CD4-positive, alpha-beta memory T cell (primary cell): Measurements from ENCODE around the gene DACH1. TPM values are rescaled to one million over a fixed set of nuclear protein-coding genes. Genes with fewer than 3 reads are reported as not detected.

Source experiments
- CTCF ChIA-PET: fragments of 350-600 bp; sonication (Branson Sonifier 250); formaldehyde crosslinking; loops from one replicate; lab custom pipeline; 2021; ENCODE audit warnings: inconsistent platforms; ENCODE audit not compliant: partially characterized antibody; lab: Charles Lee
- POLR2A ChIA-PET: fragments of 350-600 bp; sonication (Branson Sonifier 250); formaldehyde crosslinking; loops from one replicate; lab custom pipeline; 2021; ENCODE audit not compliant: partially characterized antibody; lab: Charles Lee
- DNase-seq, 5 donors: peaks; one replicate each; pipeline versions ENCODE4 v3.0.0 to v3.0.0-alpha.2; 2020 to 2022; ENCODE audit warnings: mixed read lengths in 1 of 5
- H3K27ac ChIP-seq: one replicate; pipeline ENCODE4 v1.7.0; 2013; ENCODE audit warnings: low read depth, low read length
- H3K27me3 ChIP-seq: 2 replicates; pipeline ENCODE4 v1.7.0; 2013; ENCODE audit warnings: mild to moderate bottlenecking, low read length, moderate library complexity; ENCODE audit not compliant: insufficient read depth
- H3K36me3 ChIP-seq: 2 replicates; pipeline ENCODE4 v1.7.0; 2013; ENCODE audit warnings: mild to moderate bottlenecking, low read length, moderate library complexity; ENCODE audit not compliant: insufficient read depth
- H3K4me1 ChIP-seq: 2 replicates; pipeline ENCODE4 v1.7.0; 2013; ENCODE audit warnings: mild to moderate bottlenecking, low read length, moderate library complexity; ENCODE audit not compliant: insufficient read depth
- H3K4me3 ChIP-seq, 2 donors: one replicate each; pipeline ENCODE4 v1.7.0; 2013; ENCODE audit warnings: low read length in 2 of 2, mild to moderate bottlenecking in 1 of 2
- H3K9me3 ChIP-seq, 2 donors: one replicate each; pipeline ENCODE4 v1.7.0; 2013; ENCODE audit warnings: low read length in 2 of 2, control low read depth in 1 of 2; ENCODE audit not compliant: control insufficient read depth in 1 of 2
- H3K27ac Mint-ChIP-seq, 7 donors: one replicate each; pipeline ENCODE4 v1.8.0; 2020 to 2021; ENCODE audit warnings: mixed read lengths in 7 of 7, mild to moderate bottlenecking in 6 of 7, inconsistent platforms in 3 of 7, moderate library complexity in 3 of 7
- H3K27me3 Mint-ChIP-seq, 2 donors: one replicate each; pipeline ENCODE4 v1.8.0; 2020 to 2021; ENCODE audit warnings: mixed read lengths in 2 of 2
- H3K36me3 Mint-ChIP-seq, 2 donors: one replicate each; pipeline ENCODE4 v1.8.0; 2020 to 2021; ENCODE audit warnings: mixed read lengths in 2 of 2, inconsistent platforms in 1 of 2, mild to moderate bottlenecking in 1 of 2
- H3K4me1 Mint-ChIP-seq, 4 donors: one replicate each; pipeline ENCODE4 v1.8.0; 2020 to 2021; ENCODE audit warnings: mixed read lengths in 4 of 4, mild to moderate bottlenecking in 1 of 4
- H3K4me3 Mint-ChIP-seq, 8 donors: one replicate each; pipeline ENCODE4 v1.8.0; 2020 to 2021; ENCODE audit warnings: mixed read lengths in 8 of 8, mild to moderate bottlenecking in 7 of 8, moderate library complexity in 6 of 8, inconsistent platforms in 3 of 8
- H3K9me3 Mint-ChIP-seq, 8 donors: one replicate each; pipeline ENCODE4 v1.8.0; 2020 to 2021; ENCODE audit warnings: mixed read lengths in 8 of 8, mild to moderate bottlenecking in 5 of 8, inconsistent platforms in 3 of 8, moderate library complexity in 1 of 8
- intact Hi-C: fragments of 100-400 bp; cut with micrococcal nuclease; formaldehyde crosslinking; loops from one replicate; pipeline ENCODE4 v1.15.1; 2023
- polyA plus RNA-seq, 2 donors: library from polyadenylated mRNA; unstranded; fragments of 300-500 nt; fragmentation: Illumina TruSeq; gene quantifications; one replicate each; pipeline ENCODE4 v1.2.3, GENCODE V29; 2021
- total RNA-seq, 2 experiments: library from RNA; stranded (reverse); gene quantifications; one replicate each; pipeline ENCODE4 v1.2.3, GENCODE V29; 2021

DACH1 gene
- total and polyA plus RNA-seq, 4 experiments from 2014 or later = not detected

DNA sequence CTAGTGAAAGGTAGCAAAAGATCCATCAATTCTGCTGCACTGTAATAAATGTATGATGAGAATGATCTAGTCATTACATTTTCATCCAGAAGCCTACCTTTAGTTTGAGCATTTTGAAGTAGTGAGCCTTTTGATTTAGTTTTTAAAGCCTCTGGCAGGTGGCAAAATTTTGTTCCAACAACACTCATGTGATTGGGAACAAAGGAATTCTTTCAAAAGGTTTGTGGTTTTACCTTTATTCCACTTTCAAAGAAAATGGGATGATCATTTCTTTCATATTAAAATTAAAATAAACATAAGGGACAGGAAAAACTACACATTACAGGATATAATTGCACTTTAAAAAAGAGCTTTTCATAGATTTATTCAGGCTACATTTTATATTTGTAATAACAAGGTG, 260.2 kb downstream of the DACH1 start:
- CTCF ChIA-PET = no interaction called here

DNA sequence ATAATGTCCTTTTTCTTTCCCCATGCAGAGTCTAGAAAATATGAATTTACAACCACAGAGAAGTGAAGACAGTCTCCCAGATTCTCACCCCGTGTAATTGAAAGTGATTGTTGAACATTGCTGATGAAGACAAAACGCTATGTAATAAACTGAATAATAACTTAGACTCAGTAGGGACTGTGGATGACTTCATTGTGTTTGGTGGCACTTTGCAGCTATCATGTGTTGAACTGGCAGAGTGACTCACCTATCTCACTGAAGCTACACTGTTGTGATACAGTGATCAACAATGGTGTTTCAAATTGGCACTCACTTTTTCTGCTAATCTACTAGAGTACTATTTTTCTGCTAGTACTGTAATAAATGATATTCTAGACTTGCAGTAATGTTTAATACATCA, 261.3 kb downstream of the DACH1 start:
- ChIA-PET CTCF (no interaction called here), POLR2A (no interaction called here)
- Histone ChIP-seq H3K27me3 (no peaks in the 10 kb centered on the region), H3K4me1 (no peaks in the 10 kb centered on the region), H3K9me3 (no peaks in the 10 kb centered on the region), H3K4me3 (no peak overlapping the region), H3K27ac (no peak overlapping the region), H3K36me3 (no peaks in the 10 kb centered on the region)
- Mint-ChIP-seq H3K9me3 (no peaks in the 10 kb centered on the region), H3K27ac (no peak overlapping the region), H3K4me1 (no peaks in the 10 kb centered on the region), H3K27me3 (no peaks in the 10 kb centered on the region), H3K4me3 (no peak overlapping the region), H3K36me3 (no peaks in the 10 kb centered on the region)
- intact Hi-C loops = no loop called here
- no peak for DNase-seq

More for the DNA sequence above, 260.2 kb downstream of the DACH1 start:
- H3K36me3 ChIP-seq = no peaks in the 10 kb centered on the region
- no peak overlapping the region for H3K27ac ChIP-seq
- H3K27ac Mint-ChIP-seq = no peak overlapping the region
- no peak overlapping the region for H3K4me3 ChIP-seq
- no peaks in the 10 kb centered on the region for H3K27me3 Mint-ChIP-seq
- no peak for DNase-seq
- H3K4me3 Mint-ChIP-seq = no peak overlapping the region
- H3K9me3 Mint-ChIP-seq = peaks cover 0 to 2% (median 0%) of the 10 kb centered on the region in 8 donors
- H3K27me3 ChIP-seq = no peaks in the 10 kb centered on the region
- POLR2A ChIA-PET = no interaction called here
- no peaks in the 10 kb centered on the region for H3K4me1 ChIP-seq
- intact Hi-C loops = no loop called here
- H3K9me3 ChIP-seq = no peaks in the 10 kb centered on the region
- H3K4me1 Mint-ChIP-seq = no peaks in the 10 kb centered on the region
- no peaks in the 10 kb centered on the region for H3K36me3 Mint-ChIP-seq

DNA sequence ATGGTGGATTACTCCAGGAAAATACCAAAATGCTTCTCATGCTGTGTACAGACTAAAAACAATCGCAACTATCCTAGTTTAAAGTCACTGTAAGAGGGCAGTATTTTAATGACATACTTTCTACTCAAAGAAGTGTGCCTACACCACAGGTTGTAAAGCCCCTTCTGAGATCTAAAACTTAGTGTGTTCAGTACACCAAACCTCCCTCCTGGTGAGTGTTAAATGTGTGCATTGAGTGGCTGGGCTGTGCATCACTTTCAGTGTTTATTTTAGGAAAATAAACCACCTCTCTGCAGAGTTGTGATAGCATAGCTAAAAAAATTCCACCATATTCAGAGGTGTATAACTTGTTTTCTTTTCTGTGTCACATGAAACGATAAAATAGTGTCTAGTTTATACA, 263.7 kb downstream of the DACH1 start:
- intact Hi-C loops = no loop called here

DNA sequence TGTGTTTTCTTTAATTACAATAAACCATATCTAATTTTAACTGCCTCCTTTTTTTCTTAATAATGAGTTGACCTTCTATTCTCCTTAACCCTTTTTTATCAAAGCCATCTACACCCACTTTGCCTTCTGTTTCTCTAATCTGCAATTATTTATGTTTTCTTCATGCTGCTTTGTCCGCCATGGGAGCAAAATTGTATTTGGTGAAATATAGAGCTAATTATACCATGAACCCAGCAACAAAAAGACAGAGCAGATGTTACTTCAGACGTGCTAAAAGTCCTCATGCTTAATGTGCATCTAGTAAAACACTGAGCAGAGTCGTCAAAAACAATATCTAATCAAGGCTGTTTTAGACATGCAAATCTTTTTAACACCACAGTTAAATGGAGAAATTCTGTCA, 264.7 kb downstream of the DACH1 start:
- DNase-seq = no peak
- Mint-ChIP-seq H3K36me3 (no peaks in the 10 kb centered on the region), H3K27ac (no peak overlapping the region), H3K4me3 (no peak overlapping the region), H3K27me3 (no peaks in the 10 kb centered on the region), H3K9me3 (peaks cover 0 to 2% (median 0%) of the 10 kb centered on the region in 8 donors), H3K4me1 (no peaks in the 10 kb centered on the region)
- H3K27ac ChIP-seq = no peak overlapping the region
- no peaks in the 10 kb centered on the region for H3K36me3 ChIP-seq
- no peaks in the 10 kb centered on the region for H3K9me3 ChIP-seq
- no peaks in the 10 kb centered on the region for H3K4me1 ChIP-seq
- H3K27me3 ChIP-seq = no peaks in the 10 kb centered on the region
- CTCF ChIA-PET = no interaction called here
- intact Hi-C loops = no loop called here
- POLR2A ChIA-PET = no interaction called here
- H3K4me3 ChIP-seq = no peak overlapping the region

More for the DNA sequence above, 263.7 kb downstream of the DACH1 start:
- Histone ChIP-seq H3K27ac (no peak overlapping the region), H3K36me3 (no peaks in the 10 kb centered on the region), H3K4me3 (no peak overlapping the region), H3K9me3 (no peaks in the 10 kb centered on the region), H3K4me1 (no peaks in the 10 kb centered on the region), H3K27me3 (no peaks in the 10 kb centered on the region)
- H3K27me3 Mint-ChIP-seq = no peaks in the 10 kb centered on the region
- H3K4me3 Mint-ChIP-seq = no peak overlapping the region
- CTCF ChIA-PET = no interaction called here
- H3K4me1 Mint-ChIP-seq = no peaks in the 10 kb centered on the region
- no peak for DNase-seq
- H3K36me3 Mint-ChIP-seq = no peaks in the 10 kb centered on the region
- H3K9me3 Mint-ChIP-seq = peaks cover 0 to 2% (median 0%) of the 10 kb centered on the region in 8 donors
- H3K27ac Mint-ChIP-seq = no peak overlapping the region
- POLR2A ChIA-PET = no interaction called here

DNA sequence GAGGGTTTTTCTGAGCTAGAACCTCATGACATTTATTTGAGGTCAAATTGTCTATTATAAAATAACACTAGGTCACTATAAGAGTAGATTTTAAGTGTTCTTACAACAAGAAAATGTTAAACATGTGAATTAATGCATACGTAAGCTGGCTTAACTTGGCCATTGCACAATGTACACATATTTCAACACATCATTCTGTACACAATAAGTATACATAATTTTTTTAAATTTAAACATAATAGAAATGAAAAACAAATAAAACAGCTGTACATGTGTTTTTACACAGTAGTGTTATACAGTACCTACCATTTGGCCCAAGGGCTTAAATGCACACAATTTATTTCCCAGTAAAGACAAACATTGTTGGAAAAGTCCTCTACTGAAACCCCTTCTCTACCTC, 269.9 kb downstream of the DACH1 start:
- H3K27ac ChIP-seq = no peak overlapping the region
- no peak overlapping the region for H3K27ac Mint-ChIP-seq
- H3K4me3 ChIP-seq = no peak overlapping the region
- no peaks in the 10 kb centered on the region for H3K27me3 ChIP-seq
- DNase-seq = no peak
- H3K4me1 ChIP-seq = no peaks in the 10 kb centered on the region
- no peaks in the 10 kb centered on the region for H3K4me1 Mint-ChIP-seq
- no peaks in the 10 kb centered on the region for H3K9me3 ChIP-seq
- H3K9me3 Mint-ChIP-seq = peaks cover 0 to 2% (median 0%) of the 10 kb centered on the region in 8 donors
- intact Hi-C loops = no loop called here
- ChIA-PET POLR2A (no interaction called here), CTCF (no interaction called here)
- H3K27me3 Mint-ChIP-seq = no peaks in the 10 kb centered on the region
- no peaks in the 10 kb centered on the region for H3K36me3 ChIP-seq
- no peaks in the 10 kb centered on the region for H3K36me3 Mint-ChIP-seq
- no peak overlapping the region for H3K4me3 Mint-ChIP-seq

DNA sequence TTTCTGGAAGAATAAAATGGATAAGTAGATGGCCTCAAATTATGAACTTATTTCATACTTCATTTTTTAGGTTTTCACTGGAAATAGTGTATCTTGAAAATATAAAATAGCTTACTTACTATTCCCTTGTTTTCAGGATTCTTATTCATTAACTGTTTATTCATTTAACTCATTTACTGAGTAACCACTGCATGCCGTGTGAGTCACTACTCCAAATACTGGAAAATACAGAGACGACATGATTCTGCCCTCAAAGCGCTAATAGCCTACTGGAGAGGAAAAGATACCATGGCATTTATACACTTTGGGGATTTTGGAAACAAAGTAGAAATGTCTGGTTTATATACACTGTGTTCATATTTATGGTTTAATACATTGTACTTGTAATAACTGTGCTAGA, 270.9 kb downstream of the DACH1 start:
- intact Hi-C loops = no loop called here
- Mint-ChIP-seq H3K36me3 (no peaks in the 10 kb centered on the region), H3K9me3 (peaks cover 0 to 4% (median 0%) of the 10 kb centered on the region in 8 donors), H3K27ac (no peak overlapping the region), H3K4me1 (no peaks in the 10 kb centered on the region), H3K4me3 (no peak overlapping the region), H3K27me3 (no peaks in the 10 kb centered on the region)
- Histone ChIP-seq H3K36me3 (no peaks in the 10 kb centered on the region), H3K4me3 (no peak overlapping the region), H3K27me3 (no peaks in the 10 kb centered on the region), H3K27ac (no peak overlapping the region), H3K9me3 (no peaks in the 10 kb centered on the region), H3K4me1 (no peaks in the 10 kb centered on the region)
- DNase-seq = no peak
- POLR2A ChIA-PET = no interaction called here
- CTCF ChIA-PET = no interaction called here

DNA sequence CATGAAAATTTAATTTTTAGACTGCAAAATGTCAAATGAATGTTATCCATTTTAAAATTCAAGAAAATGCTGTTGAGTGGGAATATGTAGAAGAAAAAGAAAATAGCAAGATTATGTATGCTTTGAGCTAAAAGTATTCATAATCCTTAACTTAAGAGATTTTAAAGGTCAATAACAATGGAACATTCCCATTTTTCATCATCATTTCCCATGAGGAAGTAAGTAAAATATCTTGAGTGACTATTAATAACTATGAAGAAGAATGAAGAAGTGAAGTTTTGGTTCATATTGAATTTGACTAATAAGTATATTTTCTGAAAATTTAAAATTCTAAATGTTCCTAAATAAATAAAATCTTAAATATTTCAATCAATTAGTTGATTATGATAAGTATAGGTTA, 273.4 kb downstream of the DACH1 start:
- Histone ChIP-seq H3K36me3 (no peaks in the 10 kb centered on the region), H3K27ac (no peak overlapping the region), H3K4me1 (no peaks in the 10 kb centered on the region), H3K9me3 (no peaks in the 10 kb centered on the region), H3K4me3 (no peak overlapping the region), H3K27me3 (no peaks in the 10 kb centered on the region)
- H3K36me3 Mint-ChIP-seq = no peaks in the 10 kb centered on the region
- peaks cover 0 to 4% (median 0%) of the 10 kb centered on the region in 8 donors for H3K9me3 Mint-ChIP-seq
- CTCF ChIA-PET = no interaction called here
- POLR2A ChIA-PET = no interaction called here
- no peak overlapping the region for H3K27ac Mint-ChIP-seq
- no peaks in the 10 kb centered on the region for H3K27me3 Mint-ChIP-seq
- no peak overlapping the region for H3K4me3 Mint-ChIP-seq
- no peak for DNase-seq
- intact Hi-C loops = no loop called here
- H3K4me1 Mint-ChIP-seq = no peaks in the 10 kb centered on the region

DNA sequence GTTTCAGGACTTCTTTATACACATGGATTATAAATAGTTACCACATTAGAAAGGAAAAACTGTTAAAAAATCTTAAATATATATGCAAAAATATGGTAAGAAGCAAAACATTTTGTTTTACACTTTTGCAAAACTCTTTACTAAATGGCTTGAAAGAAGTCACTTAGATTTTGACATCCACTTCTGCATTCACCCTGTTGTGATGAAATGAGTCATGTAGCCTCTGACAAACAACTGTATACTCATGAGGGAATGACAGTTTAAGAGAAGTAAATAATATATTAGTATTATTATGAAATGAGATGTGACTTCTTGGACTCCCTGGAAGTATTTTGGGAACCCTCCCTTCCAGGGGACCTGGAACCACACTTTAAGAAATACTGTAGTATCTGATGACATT, 275.6 kb downstream of the DACH1 start:
- no peak overlapping the region for H3K27ac Mint-ChIP-seq
- CTCF ChIA-PET = no interaction called here
- no peaks in the 10 kb centered on the region for H3K36me3 ChIP-seq
- H3K4me1 ChIP-seq = no peaks in the 10 kb centered on the region
- no peak overlapping the region for H3K4me3 Mint-ChIP-seq
- H3K9me3 Mint-ChIP-seq = peaks cover 0 to 4% (median 0%) of the 10 kb centered on the region in 8 donors
- no peak for DNase-seq
- H3K27me3 Mint-ChIP-seq = no peaks in the 10 kb centered on the region
- H3K27me3 ChIP-seq = no peaks in the 10 kb centered on the region
- intact Hi-C loops = no loop called here
- no peaks in the 10 kb centered on the region for H3K4me1 Mint-ChIP-seq
- POLR2A ChIA-PET = no interaction called here
- no peak overlapping the region for H3K27ac ChIP-seq
- no peaks in the 10 kb centered on the region for H3K36me3 Mint-ChIP-seq
- no peak overlapping the region for H3K4me3 ChIP-seq
- no peaks in the 10 kb centered on the region for H3K9me3 ChIP-seq
